Tibial artery (tissue), 4 donors: ENCODE results near the gene BAIAP3.

ENCODE experiments used
- DNase-seq, 2 donors: peaks; one replicate each; pipeline ENCODE4 v3.0.0-alpha.2; 2019
- H3K27ac ChIP-seq, 2 donors: fragments of 200-600 bp; sonication (generic) in 1 of 2; 1 replicate in 1 of 2; 2 replicates in 1 of 2; pipeline ENCODE4 v1.5.1; 2018 to 2019; ENCODE audit warnings: mild to moderate bottlenecking in 1 of 2
- H3K27me3 ChIP-seq, 2 donors: fragments of 200-600 bp; sonication (generic) in 1 of 2; one replicate each; pipeline versions ENCODE4 v1.5.1 to v1.6.0; 2016 to 2019
- H3K36me3 ChIP-seq, 3 donors: fragments of 200-600 bp; sonication (generic) in 2 of 3; one replicate each; pipeline ENCODE4 v1.5.1; 2016 to 2019; ENCODE audit warnings: mild to moderate bottlenecking in 2 of 3
- H3K4me1 ChIP-seq, 4 donors: fragments of 200-600 bp; sonication (generic) in 2 of 4; 1 replicate in 3 of 4; 2 replicates in 1 of 4; pipeline ENCODE4 v1.5.1; 2016 to 2019
- H3K4me3 ChIP-seq, 2 donors: fragments of 200-600 bp; sonication (generic) in 1 of 2; 1 replicate in 1 of 2; 2 replicates in 1 of 2; pipeline ENCODE4 v1.5.1; 2018 to 2019; ENCODE audit warnings: mild to moderate bottlenecking in 2 of 2
- H3K9me3 ChIP-seq, 3 donors: fragments of 200-600 bp; sonication (generic) in 1 of 3; one replicate each; pipeline ENCODE4 v1.5.1; 2016 to 2019
- CTCF ChIP-seq, 2 experiments: fragments of 200-600 bp in 1 of 2; fragments of 450-650 bp in 1 of 2; IDR thresholded peaks; one replicate each; pipeline ENCODE4 v1.5.1; 2017 to 2019; ENCODE audit warnings: antibody characterized with exemption in 2 of 2, mild to moderate bottlenecking in 1 of 2, moderate library complexity in 1 of 2
- intact Hi-C: fragments of 100-400 bp; cut with DNase I; formaldehyde crosslinking; loops from one replicate; pipeline ENCODE4 v1.15.0; 2023; ENCODE audit warnings: low total_unique reads

The BAIAP3 gene

GRCh38 chr16:1349351-1349750, 15.9 kb downstream of the BAIAP3 start:
- Histone ChIP-seq H3K4me3 (no peak overlapping the region), H3K27me3 (no peaks in the 10 kb centered on the region), H3K27ac (no peak overlapping the region), H3K9me3 (no peaks in the 10 kb centered on the region), H3K4me1 (peaks cover 0 to 34% (median 25%) of the 10 kb centered on the region in 4 donors), H3K36me3 (peaks cover 19 to 45% (median 25%) of the 10 kb centered on the region in 3 donors)
- DNase-seq, result no peak
- intact Hi-C loops, result no loop called here
- no peak for TF ChIP-seq CTCF (IDR thresholded peaks at IDR 0.05)

- Histone ChIP-seq H3K4me1 (peaks cover 0 to 37% (median 25%) of the 10 kb centered on the region in 4 donors), H3K27me3 (no peaks in the 10 kb centered on the region), H3K9me3 (no peaks in the 10 kb centered on the region), H3K36me3 (peaks cover 19 to 45% (median 25%) of the 10 kb centered on the region in 3 donors), H3K4me3 (no peak overlapping the region), H3K27ac (no peak overlapping the region)
- no peak for DNase-seq
- TF ChIP-seq CTCF (IDR thresholded peaks at IDR 0.05), result no peak
- intact Hi-C loops, result no loop called here
Measured at GRCh38 chr16:1349951-1350350, 16.5 kb downstream of the BAIAP3 start.

GRCh38 chr16:1350691-1351090, 17.2 kb downstream of the BAIAP3 start:
- Histone ChIP-seq H3K27ac (no peak overlapping the region), H3K4me3 (peak overlapping the region; percentile 69 to 96), H3K9me3 (no peaks in the 10 kb centered on the region), H3K4me1 (peaks cover 0 to 44% (median 25%) of the 10 kb centered on the region in 4 donors), H3K36me3 (peaks cover 19 to 45% (median 25%) of the 10 kb centered on the region in 3 donors), H3K27me3 (no peaks in the 10 kb centered on the region)
- no peak for DNase-seq
- intact Hi-C loops, result no loop called here
- no peak for TF ChIP-seq CTCF (IDR thresholded peaks at IDR 0.05)

- no peak for DNase-seq
- TF ChIP-seq CTCF (IDR thresholded peaks at IDR 0.05), result no peak
- Histone ChIP-seq H3K4me3 (peak overlapping the region; percentile 69 to 96), H3K36me3 (peaks cover 19 to 45% (median 25%) of the 10 kb centered on the region in 3 donors), H3K27ac (peak overlapping the region; percentile 55 to 74), H3K27me3 (no peaks in the 10 kb centered on the region), H3K4me1 (peaks cover 0 to 49% (median 25%) of the 10 kb centered on the region in 4 donors), H3K9me3 (no peaks in the 10 kb centered on the region)
- intact Hi-C loops, result no loop called here
Measured at GRCh38 chr16:1351215-1351581, 17.8 kb downstream of the BAIAP3 start.

- H3K9me3 ChIP-seq, result no peaks in the 10 kb centered on the region
- H3K27me3 ChIP-seq, result no peaks in the 10 kb centered on the region
- peak; percentile 75 to 90 for DNase-seq
- H3K36me3 ChIP-seq, result peaks cover 19 to 40% (median 25%) of the 10 kb centered on the region in 3 donors
- peak within 1 kb of the TSS; percentile 69 to 96 for H3K4me3 ChIP-seq
- H3K4me1 ChIP-seq, result peaks cover 0 to 53% (median 25%) of the 10 kb centered on the region in 4 donors
- intact Hi-C loops, result no loop called here
- TF ChIP-seq CTCF (IDR thresholded peaks at IDR 0.05), result peak in 1 of 2 experiments; percentile 10
- H3K27ac ChIP-seq, result peak within 1 kb of the TSS; percentile 55 to 74
Measured at GRCh38 chr16:1351582-1352362, 18.3 kb downstream of the BAIAP3 start, which contains the start of the genes GNPTG and TSR3. Gene GNPTG, plus strand, starts transcription at chr16:1351931. Its CDS starts 35 bp downstream, at chr16:1351966. Gene TSR3, minus strand, starts transcription at chr16:1351878. Its CDS starts 74 bp downstream, at chr16:1351804.
